ENCODE results near the gene AMIGO3. TPM values are rescaled to one million over a fixed set of nuclear protein-coding genes. Genes with fewer than 3 reads are reported as not detected.
"Not testable (repeated sequence)": the region's sequence is repeated elsewhere in the genome, so short reads cannot be mapped to it uniquely, and the experiment has no call there.

Gene AMIGO3
- total and polyA plus RNA-seq, 2 donors from 2014 or later, result 0.73 TPM; not detected in 1

DNA sequence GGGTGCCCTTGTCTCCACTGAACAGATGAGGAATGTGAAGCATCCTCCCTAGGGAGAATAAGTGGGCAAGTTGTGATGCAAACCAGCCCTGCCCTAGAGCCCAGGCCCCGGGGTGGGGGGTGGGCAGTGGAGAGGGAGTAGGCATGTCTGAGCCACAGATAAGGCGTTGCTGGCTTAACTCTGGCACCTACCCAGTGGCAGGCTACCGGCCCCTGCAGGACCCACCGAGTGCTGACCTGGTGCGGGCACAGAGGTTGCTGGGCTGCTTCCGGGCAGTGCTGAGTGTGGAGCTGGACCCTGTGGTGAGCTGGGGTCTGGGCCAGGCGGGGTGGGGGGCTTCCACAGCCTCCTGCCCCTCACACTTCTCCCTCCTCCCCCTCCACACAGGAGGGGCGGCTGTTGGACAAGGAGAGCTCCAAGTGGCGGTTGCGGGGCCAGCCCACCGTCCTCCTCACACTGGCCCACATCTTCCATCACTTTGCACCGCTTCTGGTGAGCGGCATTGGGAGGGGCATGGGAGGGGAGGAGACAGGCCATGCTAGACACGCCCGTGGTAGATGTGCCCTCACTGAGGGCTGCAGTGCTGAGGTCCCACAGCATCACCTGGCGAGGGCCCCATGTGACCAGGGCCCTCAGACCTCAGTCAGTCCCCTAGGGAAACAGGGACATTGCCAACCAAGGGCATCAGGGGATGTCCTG lies 20.1 kb downstream of the AMIGO3 start:
- TF ChIP-seq, protein P1, sequence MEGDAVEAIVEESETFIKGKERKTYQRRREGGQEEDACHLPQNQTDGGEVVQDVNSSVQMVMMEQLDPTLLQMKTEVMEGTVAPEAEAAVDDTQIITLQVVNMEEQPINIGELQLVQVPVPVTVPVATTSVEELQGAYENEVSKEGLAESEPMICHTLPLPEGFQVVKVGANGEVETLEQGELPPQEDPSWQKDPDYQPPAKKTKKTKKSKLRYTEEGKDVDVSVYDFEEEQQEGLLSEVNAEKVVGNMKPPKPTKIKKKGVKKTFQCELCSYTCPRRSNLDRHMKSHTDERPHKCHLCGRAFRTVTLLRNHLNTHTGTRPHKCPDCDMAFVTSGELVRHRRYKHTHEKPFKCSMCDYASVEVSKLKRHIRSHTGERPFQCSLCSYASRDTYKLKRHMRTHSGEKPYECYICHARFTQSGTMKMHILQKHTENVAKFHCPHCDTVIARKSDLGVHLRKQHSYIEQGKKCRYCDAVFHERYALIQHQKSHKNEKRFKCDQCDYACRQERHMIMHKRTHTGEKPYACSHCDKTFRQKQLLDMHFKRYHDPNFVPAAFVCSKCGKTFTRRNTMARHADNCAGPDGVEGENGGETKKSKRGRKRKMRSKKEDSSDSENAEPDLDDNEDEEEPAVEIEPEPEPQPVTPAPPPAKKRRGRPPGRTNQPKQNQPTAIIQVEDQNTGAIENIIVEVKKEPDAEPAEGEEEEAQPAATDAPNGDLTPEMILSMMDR (IDR thresholded peaks at IDR 0.05; ENCODE audit: borderline replicate concordance, extremely low read depth, insufficient read depth), result no peak
- Histone ChIP-seq H3K9me3 (ENCODE audit: control insufficient read depth in 2 of 3, insufficient read depth in 1 of 3, low read length in 3 of 3) (no peaks in the 10 kb centered on the region), H3K9ac (ENCODE audit: low read length in 3 of 3) (no peak overlapping the region), H3K27me3 (ENCODE audit: control insufficient read depth, insufficient read depth, low read length) (no peaks in the 10 kb centered on the region), H3K4me1 (ENCODE audit: control insufficient read depth in 2 of 3, insufficient read depth in 2 of 3, low read depth in 1 of 3, low read length in 3 of 3) (no peaks in the 10 kb centered on the region), H3K4me3 (ENCODE audit: low read length in 3 of 3) (no peak overlapping the region), H3K27ac (ENCODE audit: low read depth in 2 of 2, low read length in 2 of 2) (no peak overlapping the region), H3K36me3 (ENCODE audit: control insufficient read depth in 2 of 3, insufficient read depth in 3 of 3, low read length in 3 of 3) (peaks cover 0 to 20% (median 17%) of the 10 kb centered on the region in 3 donors)
- DNase-seq, result peak in 1 of 5 donors; percentile 64
- no peak for FAIRE-seq
- intact Hi-C loops (cut with DNase I), result no loop called here

DNA sequence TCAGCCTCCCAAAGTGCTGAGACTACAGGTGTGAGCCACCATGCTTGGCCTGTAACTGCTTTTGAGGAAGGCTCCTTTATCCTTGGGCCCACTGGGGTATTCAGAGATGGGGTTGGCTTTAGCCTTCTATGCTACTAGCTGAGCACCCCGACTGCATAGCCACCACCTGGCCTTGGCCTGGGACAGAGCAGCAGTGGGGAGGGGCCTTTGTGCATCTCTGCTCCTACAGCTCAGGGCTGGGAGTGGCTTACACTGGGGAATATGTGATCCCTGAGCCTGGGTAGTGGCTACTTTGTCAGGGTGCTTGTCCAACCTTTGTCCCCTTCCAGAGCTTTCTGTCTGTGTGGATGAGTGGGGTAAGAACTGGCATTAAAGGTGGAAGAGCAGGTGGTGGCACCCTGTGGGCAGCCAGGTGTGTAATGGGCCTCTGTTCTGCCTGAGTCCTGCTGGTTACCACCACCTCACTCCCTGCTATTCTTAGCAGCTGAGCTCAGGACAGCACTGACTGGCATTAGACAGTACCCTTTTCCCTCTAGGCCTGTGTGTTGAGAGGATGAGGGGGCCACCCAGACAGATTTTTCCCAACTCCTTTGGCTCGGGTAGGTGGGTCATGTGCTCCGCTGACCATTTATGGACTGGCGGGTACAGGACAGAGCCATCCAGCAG lies 24.0 kb downstream of the AMIGO3 start:
- H3K27me3 ChIP-seq (ENCODE audit: control insufficient read depth, insufficient read depth, low read length); H3K27ac ChIP-seq (ENCODE audit: low read depth in 2 of 2, low read length in 2 of 2); H3K9me3 ChIP-seq (ENCODE audit: control insufficient read depth in 2 of 3, insufficient read depth in 1 of 3, low read length in 3 of 3); FAIRE-seq; H3K36me3 ChIP-seq (ENCODE audit: control insufficient read depth in 2 of 3, insufficient read depth in 3 of 3, low read length in 3 of 3); H3K4me1 ChIP-seq (ENCODE audit: control insufficient read depth in 2 of 3, insufficient read depth in 2 of 3, low read depth in 1 of 3, low read length in 3 of 3); DNase-seq; H3K4me3 ChIP-seq (ENCODE audit: low read length in 3 of 3); intact Hi-C loops (cut with DNase I); H3K9ac ChIP-seq (ENCODE audit: low read length in 3 of 3): not testable (repeated sequence)

DNA sequence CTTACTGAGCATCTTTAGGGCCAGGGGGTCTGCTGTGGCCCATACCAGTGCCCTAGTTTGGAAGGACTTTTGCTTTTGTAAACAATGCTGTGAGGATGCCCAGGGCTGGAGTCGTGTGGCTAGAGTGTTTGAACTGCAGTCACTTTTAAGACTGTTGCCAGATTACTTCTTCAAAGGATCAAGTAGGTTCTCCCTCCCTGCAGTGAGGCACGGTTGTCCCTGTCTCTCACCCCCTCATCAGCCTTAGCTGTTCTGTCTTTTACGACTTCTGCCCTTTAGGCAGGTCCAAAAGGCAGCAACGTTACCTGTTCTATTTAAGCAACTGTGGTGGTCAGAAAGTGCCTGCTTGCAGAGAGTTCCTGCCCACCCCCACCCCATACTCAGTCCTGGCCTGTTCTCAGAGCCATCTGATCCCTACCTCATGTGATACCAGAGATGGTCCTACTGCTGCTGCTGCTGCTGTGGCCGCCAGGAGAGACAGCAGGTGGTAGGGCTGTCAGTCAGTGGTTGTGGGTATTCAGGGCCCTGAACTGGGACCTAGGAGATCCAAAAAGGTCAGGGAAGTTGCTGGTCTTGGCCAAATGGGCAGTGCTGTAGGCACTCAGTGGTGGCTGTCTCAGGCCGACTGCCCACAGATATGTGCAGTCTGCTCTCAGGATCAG lies 24.9 kb downstream of the AMIGO3 start:
- not testable (repeated sequence) for H3K9me3 ChIP-seq (ENCODE audit: control insufficient read depth in 2 of 3, insufficient read depth in 1 of 3, low read length in 3 of 3)

DNA sequence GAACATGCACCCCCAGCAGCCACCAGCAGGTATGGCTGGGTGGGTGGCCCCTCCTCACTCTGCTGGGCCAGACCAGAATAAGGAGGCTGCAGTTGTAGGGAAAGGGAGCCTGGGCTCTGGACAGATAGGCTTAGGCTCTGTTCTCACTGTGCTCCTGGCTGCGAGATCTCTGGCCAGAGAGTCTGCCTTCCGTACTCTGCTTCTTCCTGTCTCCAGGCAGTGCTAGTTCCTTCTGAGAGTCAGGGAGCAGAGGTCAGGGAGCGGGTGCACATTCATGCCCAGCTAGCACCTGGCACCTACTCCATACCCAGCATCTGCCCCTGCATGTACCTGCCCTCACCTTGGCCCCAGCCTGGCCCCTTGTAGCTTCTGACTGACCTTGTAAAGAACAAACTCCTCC lies 28.0 kb downstream of the AMIGO3 start:
- peaks cover 0 to 23% (median 4%) of the 10 kb centered on the region in 3 donors for H3K4me1 ChIP-seq (ENCODE audit: control insufficient read depth in 2 of 3, insufficient read depth in 2 of 3, low read depth in 1 of 3, low read length in 3 of 3)
- H3K36me3 ChIP-seq (ENCODE audit: control insufficient read depth in 2 of 3, insufficient read depth in 3 of 3, low read length in 3 of 3); H3K9me3 ChIP-seq (ENCODE audit: control insufficient read depth in 2 of 3, insufficient read depth in 1 of 3, low read length in 3 of 3); DNase-seq; H3K4me3 ChIP-seq (ENCODE audit: low read length in 3 of 3); H3K27me3 ChIP-seq (ENCODE audit: control insufficient read depth, insufficient read depth, low read length); H3K27ac ChIP-seq (ENCODE audit: low read depth in 2 of 2, low read length in 2 of 2); FAIRE-seq; H3K9ac ChIP-seq (ENCODE audit: low read length in 3 of 3); intact Hi-C loops (cut with DNase I): not testable (repeated sequence)

More for the DNA sequence above, 24.9 kb downstream of the AMIGO3 start:
- peaks cover 0 to 16% (median 0%) of the 10 kb centered on the region in 3 donors for H3K4me1 ChIP-seq (ENCODE audit: control insufficient read depth in 2 of 3, insufficient read depth in 2 of 3, low read depth in 1 of 3, low read length in 3 of 3)
- DNase-seq; H3K9ac ChIP-seq (ENCODE audit: low read length in 3 of 3); H3K27ac ChIP-seq (ENCODE audit: low read depth in 2 of 2, low read length in 2 of 2); H3K36me3 ChIP-seq (ENCODE audit: control insufficient read depth in 2 of 3, insufficient read depth in 3 of 3, low read length in 3 of 3); H3K4me3 ChIP-seq (ENCODE audit: low read length in 3 of 3); FAIRE-seq; H3K27me3 ChIP-seq (ENCODE audit: control insufficient read depth, insufficient read depth, low read length); intact Hi-C loops (cut with DNase I): not testable (repeated sequence)

DNA sequence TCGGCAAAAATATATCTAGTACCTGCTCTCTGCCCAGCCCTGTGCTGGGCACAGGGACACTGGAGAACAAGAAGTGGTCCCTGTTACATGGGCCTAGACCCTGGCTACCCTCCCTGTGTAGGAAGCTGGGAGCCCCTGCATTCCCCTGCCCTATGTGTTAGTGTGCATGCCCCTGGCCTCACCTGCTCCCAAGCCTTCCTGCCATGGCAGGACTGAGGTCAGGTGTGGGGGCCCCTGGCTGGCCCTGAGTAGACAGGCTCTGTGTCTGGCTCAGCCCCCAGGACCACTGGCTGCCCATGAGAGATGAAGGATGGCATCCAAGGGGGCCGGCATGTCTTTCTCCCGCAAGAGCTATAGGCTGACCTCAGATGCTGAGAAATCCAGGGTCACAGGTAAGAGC lies 28.6 kb downstream of the AMIGO3 start:
- H3K9ac ChIP-seq (ENCODE audit: low read length in 3 of 3); H3K27me3 ChIP-seq (ENCODE audit: control insufficient read depth, insufficient read depth, low read length); H3K36me3 ChIP-seq (ENCODE audit: control insufficient read depth in 2 of 3, insufficient read depth in 3 of 3, low read length in 3 of 3); intact Hi-C loops (cut with DNase I); FAIRE-seq; H3K27ac ChIP-seq (ENCODE audit: low read depth in 2 of 2, low read length in 2 of 2); H3K9me3 ChIP-seq (ENCODE audit: control insufficient read depth in 2 of 3, insufficient read depth in 1 of 3, low read length in 3 of 3): not testable (repeated sequence)
- Histone ChIP-seq H3K4me3 (ENCODE audit: low read length in 3 of 3) (peak overlapping the region in 1 of 3 donors; percentile 89), H3K4me1 (ENCODE audit: control insufficient read depth in 2 of 3, insufficient read depth in 2 of 3, low read depth in 1 of 3, low read length in 3 of 3) (peaks cover 0 to 23% (median 4%) of the 10 kb centered on the region in 3 donors)
- peak in 1 of 5 donors; percentile 63 for DNase-seq

DNA sequence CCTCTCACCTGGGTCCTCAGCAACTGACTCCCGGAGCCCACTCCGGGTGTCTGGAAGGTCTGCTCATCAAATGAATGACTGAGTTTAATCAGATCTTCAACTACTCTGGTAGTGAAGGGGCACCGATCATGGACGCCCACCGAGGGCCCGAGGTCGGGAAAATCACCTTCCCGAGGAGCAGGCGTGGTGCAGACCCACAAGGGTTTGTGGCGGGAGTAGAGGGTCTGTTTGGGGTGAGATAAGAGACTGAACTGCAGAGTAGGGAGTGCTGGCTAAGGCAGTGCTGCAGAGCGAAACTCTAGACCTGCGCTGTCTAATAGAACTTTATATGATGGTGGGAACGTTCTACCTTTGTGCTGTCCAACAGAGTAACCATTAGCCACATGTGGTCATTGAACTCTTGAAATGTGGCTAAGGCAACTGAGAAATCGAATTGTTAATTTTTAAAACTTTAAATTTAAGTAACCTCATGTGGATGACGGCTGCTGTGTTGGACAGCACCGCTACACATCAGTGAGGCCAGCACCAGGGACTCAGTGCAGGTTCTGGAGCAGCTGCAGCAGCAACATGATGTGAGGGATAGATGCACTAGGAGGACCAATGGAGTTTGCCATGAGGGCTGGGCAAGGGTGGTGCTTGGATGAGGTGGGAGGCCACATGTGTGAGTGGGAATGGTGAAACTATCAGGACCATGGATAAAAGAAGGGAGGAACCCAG lies 29.4 kb downstream of the AMIGO3 start:
- Histone ChIP-seq H3K27ac (ENCODE audit: low read depth in 2 of 2, low read length in 2 of 2) (peak overlapping the region in 1 of 2 donors; percentile 89), H3K4me1 (ENCODE audit: control insufficient read depth in 2 of 3, insufficient read depth in 2 of 3, low read depth in 1 of 3, low read length in 3 of 3) (peaks cover 0 to 25% (median 4%) of the 10 kb centered on the region in 3 donors), H3K4me3 (ENCODE audit: low read length in 3 of 3) (peak overlapping the region; percentile 57 to 89 (median 83)), H3K9ac (ENCODE audit: low read length in 3 of 3) (peak overlapping the region; percentile 58 to 96 (median 90))
- intact Hi-C loops (cut with DNase I); H3K36me3 ChIP-seq (ENCODE audit: control insufficient read depth in 2 of 3, insufficient read depth in 3 of 3, low read length in 3 of 3); DNase-seq; FAIRE-seq; H3K9me3 ChIP-seq (ENCODE audit: control insufficient read depth in 2 of 3, insufficient read depth in 1 of 3, low read length in 3 of 3); H3K27me3 ChIP-seq (ENCODE audit: control insufficient read depth, insufficient read depth, low read length): not testable (repeated sequence)

All from kidney (tissue), 14 donors.